ENCODE results near the gene RPN2.
A peak's percentile ranks its signal among the peaks of the same experiment; 100 is the strongest.

RPN2 gene

GRCh38 chr20:37179683-37180524 is 774 bp downstream of the RPN2 start:
- DNase-seq (ENCODE audit: low read depth in 1 of 2, low spot score in 1 of 2): no peak

DNA sequence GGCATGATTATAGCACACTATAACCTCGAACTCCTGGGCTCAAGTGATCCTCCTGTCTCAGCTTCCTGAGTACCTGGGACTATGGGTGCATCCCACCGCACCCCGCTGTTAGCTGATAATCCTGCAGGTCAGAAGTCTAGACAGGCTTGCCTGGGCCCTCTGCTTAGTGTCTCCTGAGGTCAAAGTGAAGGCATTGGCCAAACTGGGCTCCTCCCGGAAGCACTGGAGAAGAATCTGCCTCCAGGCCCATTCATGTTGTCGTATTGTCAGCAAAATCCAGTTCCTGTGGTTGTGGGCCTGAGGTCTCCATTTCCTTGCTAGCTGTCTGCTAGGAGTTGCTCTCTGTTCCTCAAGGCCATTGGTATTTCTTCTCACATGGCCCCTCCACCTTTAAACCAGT is 6.6 kb downstream of the RPN2 start:
- DNase-seq (ENCODE audit: low read depth in 1 of 2, low spot score in 1 of 2): no peak

DNA sequence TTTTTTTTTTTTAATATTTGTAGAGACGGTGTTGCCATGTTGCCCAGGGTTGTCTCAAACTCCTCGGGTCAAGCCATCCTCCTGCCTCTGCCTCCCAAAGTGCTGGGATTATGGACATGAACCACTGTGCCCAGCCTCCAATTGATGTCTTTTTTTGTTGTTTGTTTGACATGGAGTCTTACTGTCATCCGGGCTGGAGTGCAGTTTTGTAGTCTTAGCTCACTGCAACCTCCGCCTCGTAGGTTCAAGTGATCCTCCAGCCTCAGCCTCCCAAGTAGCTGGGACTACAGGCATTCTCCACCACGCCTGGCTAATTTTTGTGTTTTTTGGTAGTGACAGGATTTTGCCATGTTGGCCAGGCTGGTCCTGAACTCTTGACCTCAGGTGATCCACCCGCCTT is 9.7 kb downstream of the RPN2 start:
- DNase-seq (ENCODE audit: low read depth in 1 of 2, low spot score in 1 of 2): no peak

DNA sequence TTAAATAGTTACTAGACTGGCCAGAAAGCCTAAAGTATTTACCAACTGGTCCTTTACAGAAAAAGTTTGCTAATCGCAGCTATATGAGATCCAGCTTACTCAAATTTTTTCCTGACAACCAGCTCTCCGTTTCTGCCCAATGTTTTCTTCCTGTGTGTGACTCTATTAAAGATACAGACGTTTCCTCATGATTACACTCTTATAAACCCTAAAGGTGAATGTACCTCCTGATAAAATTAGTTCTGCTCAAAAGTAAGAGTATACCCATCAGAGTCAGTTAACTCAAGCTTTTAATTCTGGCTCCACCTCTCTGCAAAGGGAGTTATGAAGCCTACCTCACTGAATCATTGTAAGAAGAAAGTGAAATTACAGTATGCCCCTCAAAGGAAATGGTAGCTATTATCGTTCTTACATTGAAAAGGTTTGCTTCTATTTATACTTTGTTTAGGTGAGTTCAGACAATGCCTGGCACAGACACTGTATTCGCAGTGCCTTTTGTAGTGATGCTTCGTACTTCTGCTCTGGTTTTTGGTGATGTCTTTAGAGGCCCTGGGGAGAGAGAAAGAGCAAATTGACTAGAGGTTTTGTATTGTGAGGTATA is 10.4 kb downstream of the RPN2 start:
- no peak for DNase-seq (ENCODE audit: low read depth in 1 of 2, low spot score in 1 of 2)

GRCh38 chr20:37190354-37191112 is 11.4 kb downstream of the RPN2 start:
- no peak for DNase-seq (ENCODE audit: low read depth in 1 of 2, low spot score in 1 of 2)

GRCh38 chr20:37192137-37192854 is 13.2 kb downstream of the RPN2 start:
- DNase-seq (ENCODE audit: low read depth in 1 of 2, low spot score in 1 of 2): peak; percentile 37 to 51

DNA sequence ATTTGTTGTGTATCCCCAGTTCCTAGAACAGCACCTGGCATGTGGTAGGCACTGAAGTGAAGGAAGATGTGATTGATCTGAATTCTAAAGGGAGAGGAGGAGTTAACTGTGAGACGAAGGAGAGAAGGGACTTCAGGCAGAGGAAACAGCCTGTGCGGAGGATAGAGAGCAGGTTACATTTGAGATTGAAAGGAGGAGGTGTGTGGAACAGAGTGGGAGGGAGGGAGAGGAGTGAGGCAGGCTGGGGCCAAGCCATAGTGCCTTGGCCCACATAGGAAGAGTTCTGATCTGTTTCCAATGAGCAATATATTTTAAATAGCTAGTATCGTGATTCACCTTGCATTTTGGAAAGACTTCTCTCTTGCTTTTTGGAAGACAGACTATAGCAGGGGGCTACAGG is 14.1 kb downstream of the RPN2 start:
- DNase-seq (ENCODE audit: low read depth in 1 of 2, low spot score in 1 of 2): no peak

DNA sequence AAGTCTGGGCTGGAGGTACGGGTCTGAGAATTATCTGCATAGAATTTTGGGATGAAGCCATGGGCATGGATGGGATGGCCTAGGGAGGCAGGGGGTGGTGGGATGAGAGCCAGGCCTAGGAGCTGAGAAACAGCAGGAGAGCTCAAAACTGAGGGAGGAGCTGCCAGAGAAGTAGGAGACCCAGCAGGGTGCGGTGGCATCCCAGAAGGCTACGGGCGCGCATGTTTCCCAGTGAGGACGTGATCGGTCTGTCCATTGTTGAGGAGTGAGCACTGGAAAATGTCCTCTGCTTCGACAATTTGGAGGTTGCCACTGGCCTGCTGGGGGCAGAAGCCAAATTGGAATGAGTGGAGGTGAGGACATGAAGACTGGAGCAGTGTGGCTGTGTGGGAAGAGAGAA is 14.7 kb downstream of the RPN2 start:
- no peak for DNase-seq (ENCODE audit: low read depth in 1 of 2, low spot score in 1 of 2)

- DNase-seq (ENCODE audit: low read depth in 1 of 2, low spot score in 1 of 2): no peak
These were observed 15.7 kb downstream of the RPN2 start for GRCh38 chr20:37194621-37195417.

DNA sequence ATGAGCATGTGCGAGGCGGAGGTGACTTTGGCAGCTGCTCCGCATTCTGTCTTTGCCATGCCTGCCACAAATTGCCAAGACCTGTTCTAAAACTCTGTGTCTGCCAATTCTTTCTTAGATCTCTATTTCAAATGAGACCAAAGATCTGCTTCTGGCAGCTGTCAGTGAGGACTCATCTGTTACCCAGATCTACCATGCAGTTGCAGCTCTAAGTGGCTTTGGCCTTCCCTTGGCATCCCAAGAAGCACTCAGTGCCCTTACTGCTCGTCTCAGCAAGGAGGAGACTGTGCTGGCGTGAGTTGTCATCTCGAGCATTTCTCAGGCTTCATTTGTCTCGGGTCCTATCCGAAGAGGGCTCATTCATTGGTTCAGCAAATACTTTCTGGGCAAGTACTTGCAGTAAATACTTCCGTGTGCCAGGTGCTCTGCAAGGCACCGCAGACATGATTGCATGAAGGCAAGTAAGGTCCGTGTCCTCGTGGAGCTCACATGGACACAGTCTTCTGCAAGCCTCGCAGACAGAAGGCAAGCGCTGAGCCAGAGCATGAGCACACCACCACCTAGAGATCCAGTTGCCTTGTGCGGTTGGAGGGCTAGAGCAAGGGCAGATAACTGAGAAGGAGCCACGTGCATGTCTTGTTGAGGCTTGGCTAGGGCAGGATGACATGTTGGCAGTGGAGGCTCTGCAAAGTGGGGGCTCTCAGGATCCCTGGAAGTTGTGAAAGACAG is 20.0 kb downstream of the RPN2 start:
- DNase-seq (ENCODE audit: low read depth in 1 of 2, low spot score in 1 of 2): no peak

GRCh38 chr20:37200376-37200775 is 21.2 kb downstream of the RPN2 start:
- no peak for DNase-seq (ENCODE audit: low read depth in 1 of 2, low spot score in 1 of 2)

GRCh38 chr20:37200926-37201826 is 22.0 kb downstream of the RPN2 start:
- DNase-seq (ENCODE audit: low read depth in 1 of 2, low spot score in 1 of 2): no peak

GRCh38 chr20:37201827-37202162 is 22.7 kb downstream of the RPN2 start:
- no peak for DNase-seq (ENCODE audit: low read depth in 1 of 2, low spot score in 1 of 2)

- no peak for DNase-seq (ENCODE audit: low read depth in 1 of 2, low spot score in 1 of 2)
These were observed 23.3 kb downstream of the RPN2 start for GRCh38 chr20:37202267-37202943.

DNA sequence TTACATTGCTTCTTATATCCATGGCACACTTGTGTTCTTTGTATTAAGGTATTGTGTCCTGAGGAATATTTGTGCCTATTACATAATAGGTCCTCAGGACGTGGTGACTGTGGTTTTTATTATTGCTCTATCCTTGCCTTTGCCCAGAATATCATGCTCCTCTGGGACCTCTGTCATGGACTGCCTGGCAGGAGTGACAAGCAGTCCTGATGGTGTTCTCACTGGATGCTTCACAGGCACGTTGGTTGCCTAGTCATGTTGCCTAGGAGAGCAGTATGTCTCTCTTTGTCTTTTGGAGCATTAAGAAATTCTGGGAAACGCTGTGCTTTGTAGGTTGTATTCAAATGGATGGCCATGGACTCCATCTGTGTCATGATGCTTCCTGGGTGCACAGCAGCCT is 24.9 kb downstream of the RPN2 start:
- DNase-seq (ENCODE audit: low read depth in 1 of 2, low spot score in 1 of 2): no peak

GRCh38 chr20:37205130-37205529 is 26.0 kb downstream of the RPN2 start:
- DNase-seq (ENCODE audit: low read depth in 1 of 2, low spot score in 1 of 2): no peak

- DNase-seq (ENCODE audit: low read depth in 1 of 2, low spot score in 1 of 2): no peak
These were observed 26.7 kb downstream of the RPN2 start for GRCh38 chr20:37205794-37206193.

GRCh38 chr20:37207171-37207570 is 28.0 kb downstream of the RPN2 start:
- no peak for DNase-seq (ENCODE audit: low read depth in 1 of 2, low spot score in 1 of 2)

DNA sequence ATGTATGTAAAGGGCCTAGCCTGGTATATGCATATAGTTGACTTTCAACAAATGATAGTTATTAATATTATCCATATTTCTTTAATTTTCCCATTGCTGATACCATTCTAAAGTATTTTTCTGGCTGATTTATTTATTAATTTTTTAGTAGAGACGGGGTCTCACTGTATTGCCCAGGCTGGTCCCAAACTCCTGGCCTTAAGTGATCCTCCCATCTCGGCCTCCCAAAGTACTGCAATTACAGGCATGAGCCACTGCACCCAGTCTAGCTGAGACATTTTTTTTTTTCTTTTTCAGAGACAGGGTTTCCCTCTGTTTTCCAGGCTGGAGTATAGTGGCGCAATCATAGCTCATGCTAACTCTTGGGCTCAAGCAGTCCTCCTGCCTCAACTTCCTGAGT is 30.1 kb downstream of the RPN2 start:
- no peak for DNase-seq (ENCODE audit: low read depth in 1 of 2, low spot score in 1 of 2)

Measured in stimulated activated CD4-positive, alpha-beta T cell treated with anti-CD3 and anti-CD28 coated beads, Interleukin-15, amount 100 ng/mL, for 1 hour (primary cell).